Sigmoid colon (tissue), 7 donors: ENCODE results near the gene SULT4A1. TPM values are rescaled to one million over a fixed set of nuclear protein-coding genes. Genes with fewer than 3 reads are reported as not detected.

ENCODE experiments used
- DNase-seq: peaks from one replicate; pipeline ENCODE4 v3.0.0-alpha.2; 2019
- H3K27ac ChIP-seq, 4 donors: fragments of 200-600 bp; sonication (generic); one replicate each; pipeline ENCODE4 v1.5.1; 2016 to 2019; ENCODE audit warnings: mild to moderate bottlenecking in 1 of 4
- H3K27me3 ChIP-seq, 3 donors: fragments of 200-600 bp; sonication (generic); one replicate each; pipeline ENCODE4 v1.5.1; 2019; ENCODE audit warnings: mild to moderate bottlenecking in 1 of 3
- H3K36me3 ChIP-seq, 4 donors: fragments of 200-600 bp; sonication (generic); one replicate each; pipeline ENCODE4 v1.5.1; 2016 to 2019
- H3K4me1 ChIP-seq, 4 donors: fragments of 200-600 bp; sonication (generic); one replicate each; pipeline ENCODE4 v1.5.1; 2017 to 2019
- H3K4me3 ChIP-seq, 4 donors: fragments of 200-600 bp; sonication (generic); one replicate each; pipeline ENCODE4 v1.5.1; 2017 to 2019; ENCODE audit warnings: mild to moderate bottlenecking in 2 of 4, moderate library complexity in 1 of 4
- H3K9me3 ChIP-seq, 4 donors: fragments of 200-600 bp in 3 of 4; sonication (generic) in 3 of 4; one replicate each; pipeline versions ENCODE4 v1.5.1 to v1.6.1; 2013 to 2019
- CTCF ChIP-seq, 4 experiments: fragments of 450-650 bp in 3 of 4; fragments of 200-600 bp in 1 of 4; IDR thresholded peaks; one replicate each; pipeline ENCODE4 v1.5.1; 2016 to 2019; ENCODE audit warnings: antibody characterized with exemption in 4 of 4, mild to moderate bottlenecking in 3 of 4, moderate library complexity in 2 of 4
- EP300 ChIP-seq, 4 donors: sonication (generic); formaldehyde crosslinking; IDR thresholded peaks; one replicate each; pipeline ENCODE4 v1.6.1; 2017; ENCODE audit warnings: antibody characterized with exemption in 4 of 4
- POLR2A ChIP-seq, 2 donors: fragments of 450-650 bp; IDR thresholded peaks; one replicate each; pipeline ENCODE4 v1.6.1; 2016; ENCODE audit warnings: antibody characterized with exemption in 2 of 2, mild to moderate bottlenecking in 2 of 2, moderate library complexity in 2 of 2
- POLR2AphosphoS5 ChIP-seq, 4 donors: sonication (generic); formaldehyde crosslinking; IDR thresholded peaks; one replicate each; pipeline ENCODE4 v1.6.1; 2017; ENCODE audit warnings: antibody characterized with exemption in 4 of 4
- WGBS, 2 donors: extraction: QIAGEN DNeasy Blood & Tissue Kit; methylation state at CpG; one replicate each; pipeline ENCODE4 v1.1.7; 2013; 5-methylcytosine and 5-hydroxymethylcytosine counted together
- intact Hi-C: fragments of 100-400 bp; cut with DNase I; formaldehyde crosslinking; loops from one replicate; pipeline ENCODE4 v1.15.1; 2023
- polyA plus RNA-seq, 3 donors: library from polyadenylated mRNA; stranded (reverse); fragments of 200-250 nt; gene quantifications; one replicate each; pipeline ENCODE4 v1.2.3, GENCODE V29; 2013
- total RNA-seq, 4 donors: library from RNA; depleted of rRNA; stranded (reverse); fragments of >200 nt; gene quantifications; one replicate each; pipeline ENCODE4 v1.1.0, GENCODE V29; 2016
- donor health status: healthy with polysubstance abuse.
- donor health status: Bipolar disorder and iron deficiency.
- donor health status: healthy.

Gene SULT4A1
- total and polyA plus RNA-seq, 7 donors: 1.3 to 3.9 (median 2.2) TPM; not detected in 2

GRCh38 chr22:43884600-43885318, 22.4 kb upstream of the SULT4A1 start:
- H3K27ac ChIP-seq: no peak overlapping the region
- H3K4me1 ChIP-seq: no peaks in the 10 kb centered on the region
- peaks cover 3 to 41% (median 33%) of the 10 kb centered on the region in 3 donors for H3K27me3 ChIP-seq
- no peak overlapping the region for H3K4me3 ChIP-seq
- H3K9me3 ChIP-seq: no peaks in the 10 kb centered on the region
- WGBS, 2 donors: 20 to 24% methylated on average over 18 of the region's 18 CpGs
- TF ChIP-seq CTCF (IDR thresholded peaks at IDR 0.05) (peak; percentile 18 to 66 (median 32)), POLR2AphosphoS5 (IDR thresholded peaks at IDR 0.05) (no peak)
- peak; percentile 61 for DNase-seq
- intact Hi-C loops: loop anchor here (5.0 kb wide), 1 partner anchor 497 kb away; no protein-coding TSS in a partner anchor
- H3K36me3 ChIP-seq: no peaks in the 10 kb centered on the region

- Histone ChIP-seq H3K9me3 (no peaks in the 10 kb centered on the region), H3K27ac (no peak overlapping the region), H3K36me3 (no peaks in the 10 kb centered on the region), H3K4me1 (no peaks in the 10 kb centered on the region), H3K4me3 (no peak overlapping the region), H3K27me3 (peaks cover 3 to 37% (median 29%) of the 10 kb centered on the region in 3 donors)
- intact Hi-C loops: loop anchor here (5.0 kb wide), 1 partner anchor 497 kb away; no protein-coding TSS in a partner anchor
- peak; percentile 48 for DNase-seq
- TF ChIP-seq POLR2A (IDR thresholded peaks at IDR 0.05): no peak
- TF ChIP-seq CTCF (IDR thresholded peaks at IDR 0.05): no peak
- TF ChIP-seq EP300 (IDR thresholded peaks at IDR 0.05): no peak
- no peak for TF ChIP-seq POLR2AphosphoS5 (IDR thresholded peaks at IDR 0.05)
- 75 to 88% methylated on average over 17 of the region's 17 CpGs for WGBS, 2 donors
Observed at GRCh38 chr22:43883719-43884415, 21.6 kb upstream of the SULT4A1 start.

GRCh38 chr22:43883012-43883661, 20.8 kb upstream of the SULT4A1 start:
- H3K27me3 ChIP-seq: peaks cover 3 to 37% (median 24%) of the 10 kb centered on the region in 3 donors
- TF ChIP-seq CTCF (IDR thresholded peaks at IDR 0.05) (peak in 1 of 4 experiments; percentile 19), POLR2A (IDR thresholded peaks at IDR 0.05) (no peak)
- H3K27ac ChIP-seq: no peak overlapping the region
- no peak overlapping the region for H3K4me3 ChIP-seq
- H3K4me1 ChIP-seq: no peaks in the 10 kb centered on the region
- no peaks in the 10 kb centered on the region for H3K36me3 ChIP-seq
- WGBS, 2 donors: 34 to 43% methylated on average over 14 of the region's 14 CpGs
- H3K9me3 ChIP-seq: no peaks in the 10 kb centered on the region
- intact Hi-C loops: loop anchor here (5.0 kb wide), 1 partner anchor 496 kb away; no protein-coding TSS in a partner anchor
- DNase-seq: peak; percentile 54

- 82 to 83% methylated on average over 9 of the region's 9 CpGs for WGBS, 2 donors
- peaks cover 0 to 35% (median 16%) of the 10 kb centered on the region in 3 donors for H3K27me3 ChIP-seq
- TF ChIP-seq POLR2AphosphoS5 (IDR thresholded peaks at IDR 0.05) (no peak), EP300 (IDR thresholded peaks at IDR 0.05) (no peak), CTCF (IDR thresholded peaks at IDR 0.05) (no peak), POLR2A (IDR thresholded peaks at IDR 0.05) (no peak)
- no peaks in the 10 kb centered on the region for H3K36me3 ChIP-seq
- H3K4me1 ChIP-seq: no peaks in the 10 kb centered on the region
- DNase-seq: peak; percentile 26
- no peaks in the 10 kb centered on the region for H3K9me3 ChIP-seq
- intact Hi-C loops: loop anchor here (5.0 kb wide), 1 partner anchor 495 kb away; no protein-coding TSS in a partner anchor
- H3K27ac ChIP-seq: no peak overlapping the region
- H3K4me3 ChIP-seq: no peak overlapping the region
Observed at GRCh38 chr22:43882122-43882767, 19.9 kb upstream of the SULT4A1 start.
